ENCODE measurements around the gene GBX2. TPM values are rescaled to one million over a fixed set of nuclear protein-coding genes. Genes with fewer than 3 reads are reported as not detected.

GBX2 gene
- total RNA-seq, 2 donors from 2014 or later = 0.20 TPM; not detected in 1

DNA sequence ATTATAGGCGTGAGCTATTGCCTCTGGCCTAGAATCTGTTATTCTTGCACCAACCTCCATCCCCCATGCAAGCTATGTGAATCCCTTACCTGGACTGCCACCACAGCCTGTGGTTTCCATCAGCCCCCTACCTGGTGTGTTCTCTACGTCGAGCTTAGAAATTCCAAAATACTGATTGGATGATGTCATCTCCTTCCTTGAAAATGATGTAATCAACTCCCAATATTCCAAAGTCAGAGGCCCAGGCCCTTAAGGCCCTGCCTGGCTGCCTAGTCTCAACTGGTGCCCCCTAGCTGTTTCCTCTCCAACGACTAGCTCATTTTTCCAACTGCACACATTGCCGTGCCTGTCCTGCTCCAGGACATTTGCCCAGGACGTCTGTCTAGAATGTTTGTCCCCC is 41.3 kb upstream of the GBX2 start:
- TF ChIP-seq, protein P1, sequence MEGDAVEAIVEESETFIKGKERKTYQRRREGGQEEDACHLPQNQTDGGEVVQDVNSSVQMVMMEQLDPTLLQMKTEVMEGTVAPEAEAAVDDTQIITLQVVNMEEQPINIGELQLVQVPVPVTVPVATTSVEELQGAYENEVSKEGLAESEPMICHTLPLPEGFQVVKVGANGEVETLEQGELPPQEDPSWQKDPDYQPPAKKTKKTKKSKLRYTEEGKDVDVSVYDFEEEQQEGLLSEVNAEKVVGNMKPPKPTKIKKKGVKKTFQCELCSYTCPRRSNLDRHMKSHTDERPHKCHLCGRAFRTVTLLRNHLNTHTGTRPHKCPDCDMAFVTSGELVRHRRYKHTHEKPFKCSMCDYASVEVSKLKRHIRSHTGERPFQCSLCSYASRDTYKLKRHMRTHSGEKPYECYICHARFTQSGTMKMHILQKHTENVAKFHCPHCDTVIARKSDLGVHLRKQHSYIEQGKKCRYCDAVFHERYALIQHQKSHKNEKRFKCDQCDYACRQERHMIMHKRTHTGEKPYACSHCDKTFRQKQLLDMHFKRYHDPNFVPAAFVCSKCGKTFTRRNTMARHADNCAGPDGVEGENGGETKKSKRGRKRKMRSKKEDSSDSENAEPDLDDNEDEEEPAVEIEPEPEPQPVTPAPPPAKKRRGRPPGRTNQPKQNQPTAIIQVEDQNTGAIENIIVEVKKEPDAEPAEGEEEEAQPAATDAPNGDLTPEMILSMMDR (conservative IDR thresholded peaks at IDR 0.05) = peak; percentile 56

DNA sequence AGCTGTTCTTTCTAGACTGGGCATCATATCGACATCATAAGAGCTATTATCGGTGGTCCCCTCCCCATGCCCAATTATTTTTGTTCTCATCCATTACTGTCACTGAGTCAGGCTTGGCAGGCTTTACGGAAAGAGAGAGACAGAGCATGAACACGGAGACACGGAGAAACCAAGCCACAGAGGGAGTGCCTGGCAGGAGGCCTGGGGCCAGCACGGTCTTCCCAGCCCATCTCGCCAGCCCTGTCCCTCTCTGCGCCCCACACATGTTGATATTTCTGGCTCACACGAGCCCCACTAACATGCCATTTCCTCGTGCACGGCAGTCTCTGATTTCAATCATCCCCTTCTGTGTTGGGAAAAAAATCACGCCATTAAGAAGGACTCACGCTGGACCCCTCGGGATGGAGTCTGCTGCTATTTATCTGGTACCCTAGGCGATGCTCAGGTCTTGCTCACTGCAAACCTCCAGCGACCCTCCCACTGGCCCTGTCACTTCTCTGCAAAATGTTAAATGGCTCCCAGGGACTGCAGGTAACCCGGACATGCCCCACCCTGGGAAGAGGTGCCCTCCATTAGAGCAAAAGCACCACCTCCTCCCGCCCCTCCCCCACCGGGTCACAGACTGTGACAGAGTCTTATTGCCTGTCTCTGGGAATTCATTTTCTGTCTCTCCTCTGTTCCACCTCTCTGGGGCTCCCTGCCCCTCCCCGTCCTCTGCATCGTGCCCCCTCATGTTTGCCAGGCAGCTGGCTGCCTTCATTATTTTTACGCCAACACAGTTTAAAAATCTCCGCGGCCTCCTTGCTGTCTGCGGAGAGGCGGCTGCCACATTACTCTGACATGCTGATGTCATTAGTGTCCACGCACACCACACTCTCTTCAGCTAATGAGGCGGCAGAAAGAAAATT is 40.1 kb upstream of the GBX2 start:
- Mint-ChIP-seq H3K27ac (no peak overlapping the region), H3K4me1 (peaks cover 2% of the 10 kb centered on the region), H3K9me3 (peaks cover 2% of the 10 kb centered on the region), H3K27me3 (ENCODE audit: insufficient read depth) (peaks cover 8% of the 10 kb centered on the region), H3K36me3 (ENCODE audit: low read depth) (no peaks in the 10 kb centered on the region), H3K4me3 (no peak overlapping the region)
- TF ChIP-seq, protein P1 (conservative IDR thresholded peaks at IDR 0.05) = no peak
- DNase-seq = no peak
- H3K27ac ChIP-seq (ENCODE audit: low read depth, low read length) = no peak overlapping the region
- no peaks in the 10 kb centered on the region for H3K9me3 ChIP-seq (ENCODE audit: control insufficient read depth, low read length)
- no peaks in the 10 kb centered on the region for H3K27me3 ChIP-seq (ENCODE audit: control insufficient read depth, insufficient read depth, low read length, poor library complexity, severe bottlenecking)
- H3K4me3 ChIP-seq (ENCODE audit: low read length) = no peak overlapping the region
- no peak overlapping the region for H3K9ac ChIP-seq (ENCODE audit: extremely low read depth, low read length, poor library complexity, severe bottlenecking)
- WGBS, 2 experiments (ENCODE audit: insufficient coverage in 1 of 2, insufficient read length in 1 of 2) = 86 to 87% methylated on average over 20 to 28 of the region's 28 CpGs
- no peaks in the 10 kb centered on the region for H3K4me1 ChIP-seq (ENCODE audit: control insufficient read depth, insufficient read depth, low read length)
- H3K36me3 ChIP-seq (ENCODE audit: control insufficient read depth, insufficient read depth, low read length) = no peaks in the 10 kb centered on the region

More for the DNA sequence above, 41.3 kb upstream of the GBX2 start:
- Mint-ChIP-seq H3K9me3 (peaks cover 2% of the 10 kb centered on the region), H3K4me1 (peaks cover 2% of the 10 kb centered on the region), H3K27me3 (ENCODE audit: insufficient read depth) (peaks cover 16% of the 10 kb centered on the region), H3K27ac (peak overlapping the region; percentile 18), H3K36me3 (ENCODE audit: low read depth) (no peaks in the 10 kb centered on the region), H3K4me3 (no peak overlapping the region)
- WGBS, 2 experiments (ENCODE audit: insufficient coverage in 1 of 2, insufficient read length in 1 of 2) = 68 to 86% methylated on average over 5 to 6 of the region's 6 CpGs
- Histone ChIP-seq H3K4me1 (ENCODE audit: control insufficient read depth, insufficient read depth, low read length) (no peaks in the 10 kb centered on the region), H3K9me3 (ENCODE audit: control insufficient read depth, low read length) (no peaks in the 10 kb centered on the region), H3K36me3 (ENCODE audit: control insufficient read depth, insufficient read depth, low read length) (no peaks in the 10 kb centered on the region), H3K9ac (ENCODE audit: extremely low read depth, low read length, poor library complexity, severe bottlenecking) (no peak overlapping the region), H3K27ac (ENCODE audit: low read depth, low read length) (no peak overlapping the region), H3K4me3 (ENCODE audit: low read length) (no peak overlapping the region), H3K27me3 (ENCODE audit: control insufficient read depth, insufficient read depth, low read length, poor library complexity, severe bottlenecking) (no peaks in the 10 kb centered on the region)
- peak; percentile 70 for DNase-seq

DNA sequence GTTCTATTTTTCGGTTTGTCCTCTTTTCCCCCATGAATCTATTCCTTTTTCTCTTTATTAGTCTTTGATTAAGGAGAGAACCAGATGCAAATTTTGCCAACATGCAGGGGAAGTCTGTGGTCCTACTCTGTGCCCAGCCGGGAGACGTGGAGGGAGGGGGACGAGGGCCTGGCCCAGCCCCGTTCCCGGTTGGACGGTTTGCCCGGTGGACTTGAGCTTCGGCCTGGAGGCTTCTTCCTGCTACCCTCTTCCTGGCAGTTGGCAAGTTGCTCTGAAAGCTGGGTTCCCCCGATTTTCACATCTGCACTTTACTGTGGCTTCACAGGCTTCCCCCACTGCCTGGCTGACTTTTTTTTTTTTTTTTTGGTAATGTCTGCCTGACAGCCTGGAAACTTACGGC is 39.3 kb upstream of the GBX2 start:
- H3K27me3 Mint-ChIP-seq (ENCODE audit: insufficient read depth) = peaks cover 8% of the 10 kb centered on the region
- no peaks in the 10 kb centered on the region for H3K9me3 ChIP-seq (ENCODE audit: control insufficient read depth, low read length)
- H3K4me1 Mint-ChIP-seq = peaks cover 2% of the 10 kb centered on the region
- peaks cover 2% of the 10 kb centered on the region for H3K9me3 Mint-ChIP-seq
- no peaks in the 10 kb centered on the region for H3K27me3 ChIP-seq (ENCODE audit: control insufficient read depth, insufficient read depth, low read length, poor library complexity, severe bottlenecking)
- H3K4me3 Mint-ChIP-seq = no peak overlapping the region
- DNase-seq = no peak
- no peaks in the 10 kb centered on the region for H3K4me1 ChIP-seq (ENCODE audit: control insufficient read depth, insufficient read depth, low read length)
- no peak overlapping the region for H3K27ac ChIP-seq (ENCODE audit: low read depth, low read length)
- no peaks in the 10 kb centered on the region for H3K36me3 ChIP-seq (ENCODE audit: control insufficient read depth, insufficient read depth, low read length)
- H3K27ac Mint-ChIP-seq = no peak overlapping the region
- WGBS, 2 experiments (ENCODE audit: insufficient coverage in 1 of 2, insufficient read length in 1 of 2) = 93 to 95% methylated on average over 8 to 11 of the region's 11 CpGs
- TF ChIP-seq, protein P1 (conservative IDR thresholded peaks at IDR 0.05) = no peak
- H3K4me3 ChIP-seq (ENCODE audit: low read length) = no peak overlapping the region
- no peak overlapping the region for H3K9ac ChIP-seq (ENCODE audit: extremely low read depth, low read length, poor library complexity, severe bottlenecking)
- H3K36me3 Mint-ChIP-seq (ENCODE audit: low read depth) = no peaks in the 10 kb centered on the region

All from endodermal cell (in vitro differentiated cells).